Omental fat pad (tissue), 4 donors: ENCODE measurements around the gene THEM5. TPM values are rescaled to one million over a fixed set of nuclear protein-coding genes. Genes with fewer than 3 reads are reported as not detected.

Source experiments
- ATAC-seq: fragments of 150-250 bp; one replicate; pipeline ENCODE4 v1.9.1; 2016; ENCODE audit warnings: mild to moderate bottlenecking, moderate library complexity; ENCODE audit not compliant: low FRiP score
- DNase-seq: peaks from one replicate; pipeline ENCODE4 v3.0.0-alpha.2; 2019; ENCODE audit warnings: low spot score
- CTCF ChIP-seq, 3 donors: fragments of 450-650 bp; IDR thresholded peaks; one replicate each; pipeline ENCODE4 v1.5.1; 2016 to 2017; ENCODE audit warnings: antibody characterized with exemption in 3 of 3, mild to moderate bottlenecking in 3 of 3, moderate library complexity in 2 of 3
- total RNA-seq, 4 donors: library from RNA; depleted of rRNA; stranded (reverse); fragments of >200 nt; gene quantifications; one replicate each; pipeline ENCODE4 v1.1.0, GENCODE V29; 2016

The THEM5 gene
- total RNA-seq, 4 donors from 2014 or later = not detected

DNA sequence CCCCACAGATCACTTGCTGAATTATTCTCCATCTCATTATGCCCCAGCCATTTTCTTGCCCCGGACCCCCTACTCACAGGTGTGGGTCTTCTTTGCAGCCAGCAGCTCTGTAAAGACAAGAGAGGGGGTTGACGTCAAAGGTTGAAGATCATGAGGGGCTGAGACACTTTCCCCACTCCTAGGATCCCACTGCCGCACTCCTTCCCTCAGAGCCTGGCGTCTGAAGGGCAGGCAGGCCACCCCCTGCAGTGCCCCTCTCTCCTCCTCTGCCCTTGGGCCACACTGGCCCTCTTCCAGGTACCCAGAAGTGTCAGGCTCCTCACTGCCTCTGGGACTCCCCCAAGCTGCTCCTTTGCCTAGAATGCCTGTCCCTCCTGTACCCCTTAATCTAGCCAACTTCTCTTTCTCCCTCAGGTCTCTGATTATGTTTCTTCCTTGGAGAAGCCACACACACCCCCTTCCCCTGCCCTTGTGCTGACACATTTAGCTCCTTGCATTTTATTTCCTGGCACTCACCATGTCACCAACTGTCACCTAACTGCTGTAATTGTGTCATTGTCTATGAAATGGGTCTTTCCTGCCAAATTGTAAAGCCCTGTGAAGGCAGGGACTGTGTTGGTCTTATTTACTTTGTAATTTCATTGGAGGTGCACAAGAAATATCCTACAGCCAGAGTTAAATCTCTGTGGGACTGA lies 24.0 kb downstream of the THEM5 start:
- ATAC-seq = no peak
- no peak for TF ChIP-seq CTCF (IDR thresholded peaks at IDR 0.05)

DNA sequence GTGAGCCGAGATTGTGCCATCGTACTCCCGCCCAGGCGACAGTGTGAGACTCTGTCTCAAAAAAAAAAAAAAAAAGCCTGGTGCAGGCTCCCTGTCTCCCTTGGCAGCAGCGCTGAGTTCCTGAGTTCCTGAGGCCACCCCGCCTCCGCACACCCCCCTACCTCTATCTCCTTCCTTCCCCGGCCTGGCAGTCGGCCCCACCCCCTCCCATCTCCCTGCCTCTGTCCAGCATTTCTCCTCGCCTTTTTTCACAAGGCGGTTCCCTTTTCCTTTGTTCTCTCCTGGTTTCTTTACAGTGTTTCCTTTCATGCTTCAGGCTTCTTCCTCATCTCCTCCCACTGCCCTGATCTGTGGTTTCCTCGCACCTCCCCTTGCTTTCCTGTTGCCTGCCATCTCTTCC lies 24.6 kb downstream of the THEM5 start:
- ATAC-seq (no peak), DNase-seq (no peak)
- TF ChIP-seq CTCF (IDR thresholded peaks at IDR 0.05) = no peak

More for the DNA sequence above, 24.0 kb downstream of the THEM5 start:
- no peak for DNase-seq

DNA sequence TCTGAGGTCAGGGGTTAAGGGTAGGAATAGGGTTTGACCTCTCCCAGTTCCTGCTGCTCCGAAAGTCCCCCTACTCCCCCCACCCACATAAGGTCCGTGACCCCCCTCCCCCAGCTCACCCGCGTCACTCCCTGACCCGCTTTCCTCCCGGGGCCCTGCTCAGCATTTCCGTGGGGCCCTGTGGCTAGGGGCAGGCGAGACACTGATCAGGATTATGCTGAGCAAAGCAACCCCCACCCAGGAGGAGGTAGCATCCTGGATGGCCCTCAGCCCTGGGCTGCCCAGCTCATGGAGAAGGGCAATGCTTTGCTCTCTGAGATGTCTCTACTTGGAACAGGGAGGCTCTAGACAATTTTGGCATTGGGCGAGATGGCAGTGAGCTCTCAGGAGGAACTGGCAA lies 25.7 kb downstream of the THEM5 start:
- TF ChIP-seq CTCF (IDR thresholded peaks at IDR 0.05) = no peak
- no peak for DNase-seq
- no peak for ATAC-seq

GRCh38 chr1:151825751-151826660 lies 27.5 kb downstream of the THEM5 start:
- no peak for TF ChIP-seq CTCF (IDR thresholded peaks at IDR 0.05)
- no peak for ATAC-seq
- no peak for DNase-seq

- no peak for ATAC-seq
- TF ChIP-seq CTCF (IDR thresholded peaks at IDR 0.05) = no peak
Observed at GRCh38 chr1:151825204-151825603, 28.3 kb downstream of the THEM5 start.

GRCh38 chr1:151823175-151823574 lies 30.3 kb downstream of the THEM5 start:
- ATAC-seq (no peak), DNase-seq (no peak)
- TF ChIP-seq CTCF (IDR thresholded peaks at IDR 0.05) = no peak

More at GRCh38 chr1:151825204-151825603, 28.3 kb downstream of the THEM5 start:
- DNase-seq = no peak
